Tibial artery (tissue), 4 donors: Measurements from ENCODE around the gene KIF12.

Experiments used
- DNase-seq, 2 donors: peaks; one replicate each; pipeline ENCODE4 v3.0.0-alpha.2; 2019
- H3K27ac ChIP-seq, 2 donors: fragments of 200-600 bp; sonication (generic) in 1 of 2; 1 replicate in 1 of 2; 2 replicates in 1 of 2; pipeline ENCODE4 v1.5.1; 2018 to 2019; ENCODE audit warnings: mild to moderate bottlenecking in 1 of 2
- H3K27me3 ChIP-seq, 2 donors: fragments of 200-600 bp; sonication (generic) in 1 of 2; one replicate each; pipeline versions ENCODE4 v1.5.1 to v1.6.0; 2016 to 2019
- H3K36me3 ChIP-seq, 3 donors: fragments of 200-600 bp; sonication (generic) in 2 of 3; one replicate each; pipeline ENCODE4 v1.5.1; 2016 to 2019; ENCODE audit warnings: mild to moderate bottlenecking in 2 of 3
- H3K4me1 ChIP-seq, 4 donors: fragments of 200-600 bp; sonication (generic) in 2 of 4; 1 replicate in 3 of 4; 2 replicates in 1 of 4; pipeline ENCODE4 v1.5.1; 2016 to 2019
- H3K4me3 ChIP-seq, 2 donors: fragments of 200-600 bp; sonication (generic) in 1 of 2; 1 replicate in 1 of 2; 2 replicates in 1 of 2; pipeline ENCODE4 v1.5.1; 2018 to 2019; ENCODE audit warnings: mild to moderate bottlenecking in 2 of 2
- H3K9me3 ChIP-seq, 3 donors: fragments of 200-600 bp; sonication (generic) in 1 of 3; one replicate each; pipeline ENCODE4 v1.5.1; 2016 to 2019
- intact Hi-C: fragments of 100-400 bp; cut with DNase I; formaldehyde crosslinking; loops from one replicate; pipeline ENCODE4 v1.15.0; 2023; ENCODE audit warnings: low total_unique reads
- TF ChIP-seq, protein P1 (sequence below), 2 experiments: fragments of 200-600 bp in 1 of 2; fragments of 450-650 bp in 1 of 2; IDR thresholded peaks; one replicate each; pipeline ENCODE4 v1.5.1; 2017 to 2019; ENCODE audit warnings: antibody characterized with exemption in 2 of 2, mild to moderate bottlenecking in 1 of 2, moderate library complexity in 1 of 2

KIF12 gene

DNA sequence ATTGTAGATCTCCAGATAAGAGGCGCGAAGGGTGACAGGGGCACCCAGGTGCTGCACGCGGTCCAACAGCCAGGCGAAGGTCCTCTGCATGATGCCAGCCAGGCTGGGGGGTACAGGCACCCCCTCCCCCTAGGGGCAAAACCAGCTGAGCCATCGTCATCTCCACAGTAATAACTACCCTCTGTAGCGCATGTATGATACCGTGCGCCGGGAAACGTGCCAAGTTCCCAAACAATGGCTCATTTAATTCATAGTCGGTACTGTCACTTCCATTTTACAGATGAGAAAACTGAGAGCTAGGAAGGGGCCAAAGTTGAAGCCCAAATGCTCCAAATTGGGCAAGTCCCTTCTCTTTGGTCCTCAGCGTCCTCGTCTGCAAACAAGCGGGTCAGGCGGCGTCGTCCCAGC lies 1.5 kb downstream of the KIF12 start:
- Histone ChIP-seq H3K36me3 (no peaks in the 10 kb centered on the region), H3K27me3 (peaks cover 0 to 38% of the 10 kb centered on the region in 2 donors), H3K4me3 (peak overlapping the region; percentile 35 to 54), H3K4me1 (peaks cover 0 to 20% (median 10%) of the 10 kb centered on the region in 4 donors), H3K27ac (no peak overlapping the region), H3K9me3 (peaks cover 0 to 3% (median 0%) of the 10 kb centered on the region in 3 donors)
- peak in 1 of 2 donors; percentile 45 for DNase-seq
- intact Hi-C loops, result no loop called here
- TF ChIP-seq, protein P1, sequence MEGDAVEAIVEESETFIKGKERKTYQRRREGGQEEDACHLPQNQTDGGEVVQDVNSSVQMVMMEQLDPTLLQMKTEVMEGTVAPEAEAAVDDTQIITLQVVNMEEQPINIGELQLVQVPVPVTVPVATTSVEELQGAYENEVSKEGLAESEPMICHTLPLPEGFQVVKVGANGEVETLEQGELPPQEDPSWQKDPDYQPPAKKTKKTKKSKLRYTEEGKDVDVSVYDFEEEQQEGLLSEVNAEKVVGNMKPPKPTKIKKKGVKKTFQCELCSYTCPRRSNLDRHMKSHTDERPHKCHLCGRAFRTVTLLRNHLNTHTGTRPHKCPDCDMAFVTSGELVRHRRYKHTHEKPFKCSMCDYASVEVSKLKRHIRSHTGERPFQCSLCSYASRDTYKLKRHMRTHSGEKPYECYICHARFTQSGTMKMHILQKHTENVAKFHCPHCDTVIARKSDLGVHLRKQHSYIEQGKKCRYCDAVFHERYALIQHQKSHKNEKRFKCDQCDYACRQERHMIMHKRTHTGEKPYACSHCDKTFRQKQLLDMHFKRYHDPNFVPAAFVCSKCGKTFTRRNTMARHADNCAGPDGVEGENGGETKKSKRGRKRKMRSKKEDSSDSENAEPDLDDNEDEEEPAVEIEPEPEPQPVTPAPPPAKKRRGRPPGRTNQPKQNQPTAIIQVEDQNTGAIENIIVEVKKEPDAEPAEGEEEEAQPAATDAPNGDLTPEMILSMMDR (IDR thresholded peaks at IDR 0.05), result no peak

DNA sequence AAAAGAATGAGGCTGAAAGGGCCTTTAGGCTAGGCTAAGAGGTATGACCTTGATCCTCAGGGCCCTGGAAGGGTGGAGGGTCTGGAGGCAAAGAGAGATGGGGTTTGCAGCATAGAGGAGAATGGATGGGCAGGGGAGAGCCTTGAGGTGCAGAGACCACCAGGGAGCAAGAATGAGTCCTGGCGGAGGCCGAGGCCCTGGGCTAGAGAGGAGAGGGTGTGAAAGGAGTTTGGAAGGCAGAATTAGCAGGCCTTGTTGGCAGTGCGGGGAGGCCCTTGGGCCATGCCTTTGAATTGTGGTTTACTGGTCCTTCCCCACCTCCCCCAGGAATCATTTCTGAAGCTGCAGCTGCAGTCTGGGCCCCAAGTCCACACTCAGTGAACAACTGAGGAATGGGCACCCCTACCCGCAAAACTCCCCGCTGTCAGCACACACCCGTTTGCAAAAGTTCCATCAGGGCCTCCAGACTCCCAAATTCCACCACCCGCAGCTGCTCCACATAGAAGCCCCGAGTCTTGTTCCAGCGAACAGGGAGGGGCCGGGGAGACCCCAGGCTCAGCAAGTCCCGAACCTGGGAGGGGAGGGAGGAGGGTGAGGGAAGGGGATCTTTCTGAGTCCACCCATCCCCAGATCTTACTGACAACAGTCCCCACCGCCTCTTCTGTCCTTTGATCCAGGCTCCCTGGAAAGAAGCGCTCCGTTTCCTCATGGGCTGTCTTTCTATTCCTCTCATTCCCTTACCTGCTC lies 2.1 kb downstream of the KIF12 start:
- H3K27me3 ChIP-seq, result peaks cover 0 to 38% of the 10 kb centered on the region in 2 donors
- H3K27ac ChIP-seq, result no peak overlapping the region
- H3K4me3 ChIP-seq, result no peak overlapping the region
- H3K9me3 ChIP-seq, result peaks cover 0 to 2% (median 0%) of the 10 kb centered on the region in 3 donors
- H3K4me1 ChIP-seq, result peaks cover 0 to 20% (median 10%) of the 10 kb centered on the region in 4 donors
- peak in 1 of 2 donors; percentile 41 for DNase-seq
- H3K36me3 ChIP-seq, result no peaks in the 10 kb centered on the region
- intact Hi-C loops, result no loop called here
- TF ChIP-seq, protein P1 (IDR thresholded peaks at IDR 0.05), result no peak

DNA sequence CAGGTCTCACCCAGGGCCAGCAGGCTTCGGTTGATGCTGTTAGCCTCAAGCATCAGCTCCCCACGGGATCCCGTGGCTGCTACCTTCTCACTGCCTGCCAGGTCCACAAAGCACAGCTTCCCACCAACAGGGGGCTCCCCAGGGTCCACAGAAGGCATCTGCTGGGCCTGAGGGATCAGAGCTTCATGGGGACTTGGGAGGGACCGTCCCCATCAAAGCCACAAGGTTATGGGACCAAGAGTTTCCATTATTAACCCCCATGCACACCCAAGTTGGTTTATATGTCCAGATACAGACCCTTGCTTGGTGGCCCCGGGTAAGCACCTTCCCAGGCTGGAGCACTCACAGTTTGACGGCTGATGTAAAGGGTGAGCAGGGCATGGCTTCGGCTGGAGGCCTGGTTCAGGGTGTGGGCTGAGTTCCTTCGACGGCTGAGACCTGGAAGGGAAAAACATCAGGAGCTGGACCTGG lies 3.0 kb downstream of the KIF12 start:
- Histone ChIP-seq H3K4me1 (peaks cover 0 to 20% (median 10%) of the 10 kb centered on the region in 4 donors), H3K27ac (no peak overlapping the region), H3K36me3 (no peaks in the 10 kb centered on the region), H3K27me3 (peaks cover 0 to 41% of the 10 kb centered on the region in 2 donors), H3K9me3 (no peaks in the 10 kb centered on the region), H3K4me3 (no peak overlapping the region)
- TF ChIP-seq, protein P1 (IDR thresholded peaks at IDR 0.05), result no peak
- peak in 1 of 2 donors; percentile 37 for DNase-seq
- intact Hi-C loops, result no loop called here

DNA sequence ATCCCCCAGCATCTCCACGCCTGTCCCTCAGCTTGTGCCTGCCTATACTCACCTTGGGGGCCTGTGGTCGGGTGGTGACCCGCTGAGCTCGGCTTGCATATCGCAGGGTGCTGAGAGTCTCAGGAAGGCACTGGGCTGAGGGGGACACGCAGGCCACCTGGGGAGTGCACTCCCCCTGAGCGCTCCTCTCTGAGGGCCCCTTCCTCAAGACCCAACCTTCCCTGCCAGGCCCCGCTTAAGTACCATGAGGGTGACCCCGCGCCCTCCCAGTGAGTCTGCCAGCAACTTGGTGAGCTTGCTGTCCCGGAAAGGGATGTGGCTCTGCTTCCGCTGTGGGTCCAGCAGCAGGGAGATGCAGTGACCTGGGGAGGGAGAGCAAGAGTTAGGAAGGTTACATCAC lies 4.1 kb downstream of the KIF12 start:
- TF ChIP-seq, protein P1 (IDR thresholded peaks at IDR 0.05), result no peak
- DNase-seq, result peak in 1 of 2 donors; percentile 59
- no peaks in the 10 kb centered on the region for H3K36me3 ChIP-seq

DNA sequence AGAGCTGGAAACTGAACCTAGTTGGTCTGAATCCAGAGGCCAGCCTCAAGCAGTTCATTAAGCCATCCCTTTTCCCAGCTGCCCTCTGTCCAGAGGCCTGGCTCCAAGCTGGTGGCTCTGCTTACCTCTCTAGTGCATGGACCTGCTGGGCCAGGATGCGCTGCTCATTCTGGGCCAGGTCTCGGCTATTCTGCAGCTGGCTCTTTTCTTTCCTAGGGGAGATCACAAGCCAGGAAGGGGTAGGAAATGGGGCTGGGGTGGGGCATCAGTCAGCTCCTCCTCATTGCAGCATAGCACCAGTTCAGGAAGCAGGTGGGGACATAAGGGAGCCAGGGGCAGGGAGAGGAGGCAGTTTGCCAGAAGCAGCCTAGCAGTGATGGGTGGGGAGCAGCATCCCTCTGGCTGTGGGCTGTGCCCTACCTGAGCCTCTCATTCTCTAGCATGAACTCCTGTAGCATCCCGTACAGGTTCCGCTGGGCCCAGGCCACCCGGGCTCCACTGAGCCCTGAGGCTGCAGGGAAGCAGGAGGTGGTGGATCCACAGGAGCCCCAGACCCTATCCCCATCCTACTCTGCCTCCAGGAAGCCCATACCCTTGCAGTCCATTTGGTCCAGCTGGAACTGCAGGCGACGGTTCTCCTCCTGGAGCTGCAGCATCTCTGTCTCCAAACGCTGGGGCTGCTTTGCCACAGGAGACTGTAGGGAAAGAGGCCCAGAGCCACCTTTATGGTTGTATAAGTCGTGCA lies 5.2 kb downstream of the KIF12 start:
- H3K9me3 ChIP-seq, result no peaks in the 10 kb centered on the region
- peaks cover 0 to 36% of the 10 kb centered on the region in 2 donors for H3K27me3 ChIP-seq
- H3K4me1 ChIP-seq, result peaks cover 0 to 17% (median 10%) of the 10 kb centered on the region in 4 donors
- TF ChIP-seq, protein P1 (IDR thresholded peaks at IDR 0.05), result no peak
- peak in 1 of 2 donors; percentile 55 for DNase-seq
- H3K36me3 ChIP-seq, result no peaks in the 10 kb centered on the region
- intact Hi-C loops, result no loop called here
- no peak overlapping the region for H3K27ac ChIP-seq
- no peak overlapping the region for H3K4me3 ChIP-seq

More for the DNA sequence above, 4.1 kb downstream of the KIF12 start:
- intact Hi-C loops, result no loop called here
- Histone ChIP-seq H3K4me1 (peaks cover 0 to 20% (median 10%) of the 10 kb centered on the region in 4 donors), H3K4me3 (no peak overlapping the region), H3K9me3 (no peaks in the 10 kb centered on the region), H3K27me3 (peaks cover 0 to 41% of the 10 kb centered on the region in 2 donors), H3K27ac (no peak overlapping the region)
